Stimulated activated CD8-positive, alpha-beta memory T cell treated with anti-CD3 and anti-CD28 coated beads, Interleukin-12 subunit alpha, Interleukin-12 subunit beta, amount 100 ng/mL, for 4 hours (primary cell): ENCODE data around the gene GRIN1.
A peak's percentile ranks its signal among the peaks of the same experiment; 100 is the strongest.
"Not testable (repeated sequence)": the region's sequence is repeated elsewhere in the genome, so short reads cannot be mapped to it uniquely, and the experiment has no call there.

Experiments used
- DNase-seq: peaks from one replicate; pipeline ENCODE4 v3.0.0-alpha.2; 2020; ENCODE audit warnings: low read depth

The GRIN1 gene

GRCh38 chr9:137111788-137112563, 27.0 kb upstream of the GRIN1 start:
- DNase-seq, result no peak

- DNase-seq, result no peak
These were observed 26.2 kb upstream of the GRIN1 start for GRCh38 chr9:137112564-137113384.

GRCh38 chr9:137113385-137114159, 25.4 kb upstream of the GRIN1 start:
- no peak for DNase-seq

GRCh38 chr9:137114220-137114612, 24.7 kb upstream of the GRIN1 start:
- DNase-seq, result no peak

GRCh38 chr9:137114613-137115393, 24.2 kb upstream of the GRIN1 start, which contains the start of gene DPP7:
Gene DPP7 (minus strand): TSS chr9:137114733. CDS start chr9:137114713, 20 bp downstream.
- DNase-seq, result peak; percentile 74

- DNase-seq, result no peak
These were observed 23.4 kb upstream of the GRIN1 start for GRCh38 chr9:137115394-137116026.

GRCh38 chr9:137116027-137116507, 22.9 kb upstream of the GRIN1 start:
- DNase-seq, result no peak

GRCh38 chr9:137116728-137117127, 22.2 kb upstream of the GRIN1 start:
- DNase-seq, result no peak

- DNase-seq, result no peak
These were observed 21.7 kb upstream of the GRIN1 start for GRCh38 chr9:137117269-137117731.

- not testable (repeated sequence) for DNase-seq
These were observed 20.8 kb upstream of the GRIN1 start for GRCh38 chr9:137118092-137118603.

- DNase-seq, result not testable (repeated sequence)
These were observed 16.8 kb upstream of the GRIN1 start for GRCh38 chr9:137121927-137122795.

GRCh38 chr9:137122796-137123467, 16.0 kb upstream of the GRIN1 start:
- DNase-seq, result not testable (repeated sequence)

- DNase-seq, result no peak
These were observed 15.5 kb upstream of the GRIN1 start for GRCh38 chr9:137123468-137123837.

GRCh38 chr9:137123952-137124462, 14.9 kb upstream of the GRIN1 start:
- DNase-seq, result not testable (repeated sequence)

GRCh38 chr9:137126786-137127185, 12.2 kb upstream of the GRIN1 start:
- no peak for DNase-seq

- DNase-seq, result no peak
These were observed 11.4 kb upstream of the GRIN1 start for GRCh38 chr9:137127301-137128157.

GRCh38 chr9:137128158-137128861, 10.6 kb upstream of the GRIN1 start:
- no peak for DNase-seq
